ENCODE data around the gene RPS27.

DNA sequence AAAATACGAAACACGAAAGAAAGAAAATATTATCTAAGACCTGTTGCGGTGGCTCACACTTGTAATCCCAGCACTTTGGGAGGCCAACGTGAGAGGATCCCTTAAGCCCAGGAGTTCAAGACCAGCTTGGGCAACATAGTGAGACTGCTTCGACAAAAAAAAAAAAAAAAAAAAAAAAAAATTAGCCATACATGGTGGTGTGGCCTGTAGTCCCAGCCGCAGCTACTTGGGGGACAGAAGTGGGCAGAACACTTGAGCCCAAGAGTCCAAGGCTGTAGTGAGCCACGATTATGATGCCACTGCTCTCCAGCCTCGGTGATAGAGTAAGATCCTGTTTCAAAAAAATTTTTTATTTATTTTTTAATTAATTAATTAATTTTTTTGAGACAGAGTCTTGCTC, 2.9 kb upstream of the RPS27 start:
- TF ChIP-seq, protein P1, sequence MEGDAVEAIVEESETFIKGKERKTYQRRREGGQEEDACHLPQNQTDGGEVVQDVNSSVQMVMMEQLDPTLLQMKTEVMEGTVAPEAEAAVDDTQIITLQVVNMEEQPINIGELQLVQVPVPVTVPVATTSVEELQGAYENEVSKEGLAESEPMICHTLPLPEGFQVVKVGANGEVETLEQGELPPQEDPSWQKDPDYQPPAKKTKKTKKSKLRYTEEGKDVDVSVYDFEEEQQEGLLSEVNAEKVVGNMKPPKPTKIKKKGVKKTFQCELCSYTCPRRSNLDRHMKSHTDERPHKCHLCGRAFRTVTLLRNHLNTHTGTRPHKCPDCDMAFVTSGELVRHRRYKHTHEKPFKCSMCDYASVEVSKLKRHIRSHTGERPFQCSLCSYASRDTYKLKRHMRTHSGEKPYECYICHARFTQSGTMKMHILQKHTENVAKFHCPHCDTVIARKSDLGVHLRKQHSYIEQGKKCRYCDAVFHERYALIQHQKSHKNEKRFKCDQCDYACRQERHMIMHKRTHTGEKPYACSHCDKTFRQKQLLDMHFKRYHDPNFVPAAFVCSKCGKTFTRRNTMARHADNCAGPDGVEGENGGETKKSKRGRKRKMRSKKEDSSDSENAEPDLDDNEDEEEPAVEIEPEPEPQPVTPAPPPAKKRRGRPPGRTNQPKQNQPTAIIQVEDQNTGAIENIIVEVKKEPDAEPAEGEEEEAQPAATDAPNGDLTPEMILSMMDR (IDR thresholded peaks at IDR 0.05; ENCODE audit: insufficient read depth, low read length), result no peak
- TF ChIP-seq, protein P2, sequence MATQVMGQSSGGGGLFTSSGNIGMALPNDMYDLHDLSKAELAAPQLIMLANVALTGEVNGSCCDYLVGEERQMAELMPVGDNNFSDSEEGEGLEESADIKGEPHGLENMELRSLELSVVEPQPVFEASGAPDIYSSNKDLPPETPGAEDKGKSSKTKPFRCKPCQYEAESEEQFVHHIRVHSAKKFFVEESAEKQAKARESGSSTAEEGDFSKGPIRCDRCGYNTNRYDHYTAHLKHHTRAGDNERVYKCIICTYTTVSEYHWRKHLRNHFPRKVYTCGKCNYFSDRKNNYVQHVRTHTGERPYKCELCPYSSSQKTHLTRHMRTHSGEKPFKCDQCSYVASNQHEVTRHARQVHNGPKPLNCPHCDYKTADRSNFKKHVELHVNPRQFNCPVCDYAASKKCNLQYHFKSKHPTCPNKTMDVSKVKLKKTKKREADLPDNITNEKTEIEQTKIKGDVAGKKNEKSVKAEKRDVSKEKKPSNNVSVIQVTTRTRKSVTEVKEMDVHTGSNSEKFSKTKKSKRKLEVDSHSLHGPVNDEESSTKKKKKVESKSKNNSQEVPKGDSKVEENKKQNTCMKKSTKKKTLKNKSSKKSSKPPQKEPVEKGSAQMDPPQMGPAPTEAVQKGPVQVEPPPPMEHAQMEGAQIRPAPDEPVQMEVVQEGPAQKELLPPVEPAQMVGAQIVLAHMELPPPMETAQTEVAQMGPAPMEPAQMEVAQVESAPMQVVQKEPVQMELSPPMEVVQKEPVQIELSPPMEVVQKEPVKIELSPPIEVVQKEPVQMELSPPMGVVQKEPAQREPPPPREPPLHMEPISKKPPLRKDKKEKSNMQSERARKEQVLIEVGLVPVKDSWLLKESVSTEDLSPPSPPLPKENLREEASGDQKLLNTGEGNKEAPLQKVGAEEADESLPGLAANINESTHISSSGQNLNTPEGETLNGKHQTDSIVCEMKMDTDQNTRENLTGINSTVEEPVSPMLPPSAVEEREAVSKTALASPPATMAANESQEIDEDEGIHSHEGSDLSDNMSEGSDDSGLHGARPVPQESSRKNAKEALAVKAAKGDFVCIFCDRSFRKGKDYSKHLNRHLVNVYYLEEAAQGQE (IDR thresholded peaks at IDR 0.05; ENCODE audit: insufficient replicate concordance, low read depth), result no peak

Data from HL-60 (cell line).